Ishikawa (cell line): Measurements from ENCODE around the gene GPX3.

Experiments
- EP300 ChIP-seq: IDR thresholded peaks from 2 replicates; pipeline ENCODE4 v1.6.1; 2012; ENCODE audit warnings: borderline replicate concordance
- MAX ChIP-seq: IDR thresholded peaks from 2 replicates; pipeline ENCODE4 v1.6.1; 2012
- YY1 ChIP-seq: IDR thresholded peaks from 2 replicates; pipeline ENCODE4 v1.6.1; 2012; ENCODE audit warnings: low read depth

DNA sequence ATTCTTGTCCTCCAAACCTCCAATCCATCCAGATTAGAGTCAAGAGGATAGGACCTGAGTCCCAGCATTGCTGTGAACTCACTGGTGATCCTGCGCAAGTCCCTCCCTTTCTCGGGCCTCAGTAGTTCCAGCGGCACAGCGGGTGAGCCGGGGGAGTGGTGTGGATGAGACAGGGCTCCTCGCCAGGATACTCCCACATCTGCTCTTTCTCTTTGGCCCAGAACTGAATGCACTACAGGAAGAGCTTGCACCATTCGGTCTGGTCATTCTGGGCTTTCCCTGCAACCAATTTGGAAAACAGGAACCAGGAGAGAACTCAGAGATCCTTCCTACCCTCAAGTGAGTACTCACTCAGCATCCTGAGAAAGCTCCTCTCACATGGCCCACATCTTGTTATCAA, 6.3 kb downstream of the GPX3 start:
- TF ChIP-seq MAX: no peak
- no peak for TF ChIP-seq YY1
- TF ChIP-seq EP300: no peak
